ENCODE results near the gene ATP9B. TPM values are rescaled to one million over a fixed set of nuclear protein-coding genes. Genes with fewer than 3 reads are reported as not detected.
A peak's percentile ranks its signal among the peaks of the same experiment; 100 is the strongest.

The ATP9B gene
- total RNA-seq, 1 donor from 2014 or later: 43.9 TPM

DNA sequence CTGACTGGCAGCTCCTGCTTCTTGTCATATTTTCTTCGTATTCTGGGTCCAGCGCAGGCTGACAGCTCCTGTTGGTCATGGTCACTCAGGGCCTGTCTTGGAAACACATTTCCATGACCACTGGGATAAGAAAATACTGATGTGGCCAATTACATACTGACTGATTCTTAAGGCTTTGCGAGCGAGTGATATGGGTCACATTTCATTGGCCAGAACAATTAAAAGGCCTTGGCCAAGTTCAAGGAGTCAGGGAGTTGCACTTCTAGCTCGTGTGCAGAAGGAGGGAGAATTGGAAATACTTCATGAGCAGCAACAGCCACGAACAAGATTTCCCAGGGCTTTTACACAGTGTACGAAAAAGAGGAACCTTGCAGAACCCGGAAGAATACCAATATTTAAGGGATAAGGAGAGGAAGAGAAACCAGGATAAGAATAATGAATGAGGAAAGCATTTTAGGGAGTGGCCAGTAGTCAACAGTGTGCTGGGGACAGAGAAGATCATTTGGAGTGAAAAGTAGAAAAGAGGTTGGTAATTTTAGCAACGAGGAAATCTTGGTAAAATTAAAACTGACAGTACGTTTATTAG lies 149.5 kb downstream of the ATP9B start:
- ATAC-seq (peak; percentile 84), DNase-seq (no peak)
- peaks cover 17% of the 10 kb centered on the region for H3K36me3 ChIP-seq
- no peak overlapping the region for H3K4me3 ChIP-seq
- TF ChIP-seq, protein P1, sequence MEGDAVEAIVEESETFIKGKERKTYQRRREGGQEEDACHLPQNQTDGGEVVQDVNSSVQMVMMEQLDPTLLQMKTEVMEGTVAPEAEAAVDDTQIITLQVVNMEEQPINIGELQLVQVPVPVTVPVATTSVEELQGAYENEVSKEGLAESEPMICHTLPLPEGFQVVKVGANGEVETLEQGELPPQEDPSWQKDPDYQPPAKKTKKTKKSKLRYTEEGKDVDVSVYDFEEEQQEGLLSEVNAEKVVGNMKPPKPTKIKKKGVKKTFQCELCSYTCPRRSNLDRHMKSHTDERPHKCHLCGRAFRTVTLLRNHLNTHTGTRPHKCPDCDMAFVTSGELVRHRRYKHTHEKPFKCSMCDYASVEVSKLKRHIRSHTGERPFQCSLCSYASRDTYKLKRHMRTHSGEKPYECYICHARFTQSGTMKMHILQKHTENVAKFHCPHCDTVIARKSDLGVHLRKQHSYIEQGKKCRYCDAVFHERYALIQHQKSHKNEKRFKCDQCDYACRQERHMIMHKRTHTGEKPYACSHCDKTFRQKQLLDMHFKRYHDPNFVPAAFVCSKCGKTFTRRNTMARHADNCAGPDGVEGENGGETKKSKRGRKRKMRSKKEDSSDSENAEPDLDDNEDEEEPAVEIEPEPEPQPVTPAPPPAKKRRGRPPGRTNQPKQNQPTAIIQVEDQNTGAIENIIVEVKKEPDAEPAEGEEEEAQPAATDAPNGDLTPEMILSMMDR (IDR thresholded peaks at IDR 0.05): no peak
- H3K27ac ChIP-seq: no peak overlapping the region
- no peaks in the 10 kb centered on the region for H3K27me3 ChIP-seq
- no peaks in the 10 kb centered on the region for H3K4me1 ChIP-seq
- intact Hi-C loops (cut with DNase I): no loop called here
- H3K9me3 ChIP-seq: no peaks in the 10 kb centered on the region

DNA sequence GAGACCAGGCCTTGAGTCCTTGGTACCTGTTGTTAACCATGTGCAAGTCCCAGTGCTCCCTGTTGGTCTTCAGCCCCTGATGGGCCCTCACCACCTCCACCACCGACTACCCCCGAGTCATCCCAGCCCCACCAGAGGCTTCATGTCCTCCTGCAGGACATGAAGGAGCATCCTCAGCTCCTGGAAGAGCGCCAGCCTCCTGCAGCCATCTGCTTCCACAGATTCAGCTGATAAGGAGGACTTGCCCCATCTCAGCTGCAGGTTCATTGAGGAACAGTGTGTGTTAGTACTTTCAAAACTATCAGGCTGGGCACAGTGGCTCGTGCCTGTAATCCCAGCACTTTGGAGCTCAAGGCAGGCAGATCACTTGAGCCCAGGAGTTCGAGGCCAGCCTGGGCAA lies 151.9 kb downstream of the ATP9B start:
- Histone ChIP-seq H3K36me3 (peaks cover 17% of the 10 kb centered on the region), H3K4me3 (no peak overlapping the region), H3K9me3 (no peaks in the 10 kb centered on the region), H3K4me1 (no peaks in the 10 kb centered on the region), H3K27ac (no peak overlapping the region), H3K27me3 (no peaks in the 10 kb centered on the region)
- no peak for DNase-seq
- intact Hi-C loops (cut with DNase I): no loop called here
- no peak for ATAC-seq
- TF ChIP-seq, protein P1 (IDR thresholded peaks at IDR 0.05): no peak

DNA sequence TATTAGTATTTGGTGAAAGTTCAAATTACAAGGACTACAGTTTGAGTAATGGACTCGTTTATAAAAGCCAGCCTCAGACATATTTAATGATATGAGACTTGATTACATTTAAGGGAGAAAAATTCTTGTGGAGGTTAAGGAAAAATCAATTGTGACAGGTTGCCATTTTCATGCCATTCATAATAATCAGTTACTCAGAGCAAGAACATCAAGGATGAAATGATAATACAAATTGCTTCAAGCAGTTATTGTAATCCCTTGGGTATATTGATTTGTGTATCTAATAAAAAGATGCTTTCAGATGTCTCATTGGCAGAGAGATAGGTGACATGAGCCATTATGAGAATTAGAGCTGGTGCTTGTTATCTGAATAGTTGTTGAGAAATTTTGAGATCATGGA lies 153.6 kb downstream of the ATP9B start:
- no peak overlapping the region for H3K4me3 ChIP-seq
- H3K27me3 ChIP-seq: no peaks in the 10 kb centered on the region
- ATAC-seq: no peak
- H3K27ac ChIP-seq: no peak overlapping the region
- intact Hi-C loops (cut with DNase I): no loop called here
- DNase-seq: no peak
- H3K9me3 ChIP-seq: no peaks in the 10 kb centered on the region
- TF ChIP-seq, protein P1 (IDR thresholded peaks at IDR 0.05): no peak
- H3K36me3 ChIP-seq: peaks cover 9% of the 10 kb centered on the region
- no peaks in the 10 kb centered on the region for H3K4me1 ChIP-seq

DNA sequence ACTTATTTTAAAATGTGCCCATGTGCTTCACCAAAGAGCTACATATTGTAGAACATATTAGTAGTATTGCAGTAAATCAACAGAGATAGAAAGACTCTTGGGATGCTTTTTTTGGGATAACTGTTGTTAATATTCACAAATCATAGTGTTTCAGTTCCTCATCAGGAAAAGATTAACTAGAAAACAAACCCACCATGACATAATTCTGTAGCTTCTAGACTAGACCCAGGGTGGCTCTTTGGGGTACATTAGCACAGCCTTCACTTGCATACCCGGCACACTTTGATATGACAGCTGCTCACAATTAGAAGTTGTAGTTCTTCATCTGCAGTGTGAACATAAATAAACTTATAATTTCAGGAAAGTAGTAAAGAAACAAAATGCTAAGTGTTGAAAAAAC lies 154.2 kb downstream of the ATP9B start:
- no peaks in the 10 kb centered on the region for H3K4me1 ChIP-seq
- peaks cover 9% of the 10 kb centered on the region for H3K36me3 ChIP-seq
- no peaks in the 10 kb centered on the region for H3K9me3 ChIP-seq
- ATAC-seq (no peak), DNase-seq (no peak)
- H3K4me3 ChIP-seq: no peak overlapping the region
- intact Hi-C loops (cut with DNase I): no loop called here
- H3K27ac ChIP-seq: no peak overlapping the region
- no peaks in the 10 kb centered on the region for H3K27me3 ChIP-seq
- TF ChIP-seq, protein P1 (IDR thresholded peaks at IDR 0.05): no peak

DNA sequence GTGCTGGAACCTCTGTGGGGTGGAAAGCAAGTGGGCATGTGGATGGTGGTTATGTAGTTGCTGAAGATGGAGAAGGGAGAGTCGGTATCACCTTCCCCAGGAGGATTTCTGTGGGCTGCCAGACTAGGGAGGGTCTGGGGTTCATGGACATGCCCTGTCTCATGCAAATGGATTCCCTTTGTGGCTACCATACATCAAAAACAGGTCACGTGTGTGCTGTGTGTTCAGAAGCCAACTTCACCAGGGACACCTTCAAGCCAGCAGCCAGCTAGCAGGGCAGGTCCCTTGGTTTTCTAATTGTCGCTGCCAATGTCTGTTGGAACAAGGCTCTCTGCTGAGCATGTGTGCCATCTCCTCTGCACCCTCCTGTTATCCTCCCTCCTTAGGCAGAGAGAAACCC lies 155.2 kb downstream of the ATP9B start:
- Histone ChIP-seq H3K27ac (no peak overlapping the region), H3K4me1 (no peaks in the 10 kb centered on the region), H3K27me3 (no peaks in the 10 kb centered on the region), H3K4me3 (no peak overlapping the region), H3K9me3 (no peaks in the 10 kb centered on the region), H3K36me3 (peaks cover 9% of the 10 kb centered on the region)
- DNase-seq: no peak
- no peak for ATAC-seq
- intact Hi-C loops (cut with DNase I): no loop called here
- TF ChIP-seq, protein P1 (IDR thresholded peaks at IDR 0.05): no peak

DNA sequence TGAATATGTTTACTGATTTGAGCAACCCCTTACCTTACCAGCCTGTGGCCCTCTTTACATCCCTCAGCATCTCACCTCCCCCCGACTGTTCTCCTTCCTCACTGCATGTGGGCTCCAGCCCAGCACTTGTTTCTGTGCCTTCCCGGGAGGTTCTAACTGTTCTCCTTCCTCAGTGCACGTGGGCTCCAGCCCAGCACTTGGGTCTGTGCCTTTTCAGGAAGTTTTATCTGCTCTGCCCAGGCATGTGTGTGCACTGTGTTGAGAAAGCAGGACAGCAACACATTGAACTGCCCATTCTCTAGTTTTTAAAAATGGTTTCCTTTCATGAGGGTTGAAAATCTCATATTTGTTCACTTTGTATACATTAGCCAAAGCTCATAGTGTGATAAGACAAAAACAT lies 158.4 kb downstream of the ATP9B start:
- no peak overlapping the region for H3K27ac ChIP-seq
- no peaks in the 10 kb centered on the region for H3K36me3 ChIP-seq
- no peak for DNase-seq
- no peaks in the 10 kb centered on the region for H3K27me3 ChIP-seq
- ATAC-seq: peak; percentile 83
- H3K9me3 ChIP-seq: no peaks in the 10 kb centered on the region
- TF ChIP-seq, protein P1 (IDR thresholded peaks at IDR 0.05): no peak
- H3K4me1 ChIP-seq: no peaks in the 10 kb centered on the region
- no peak overlapping the region for H3K4me3 ChIP-seq
- intact Hi-C loops (cut with DNase I): no loop called here

Data from upper lobe of right lung (tissue), 1 donor.